Measurements from ENCODE around the gene FUOM. TPM values are rescaled to one million over a fixed set of nuclear protein-coding genes. Genes with fewer than 3 reads are reported as not detected.

The FUOM gene
- total and polyA plus RNA-seq, 12 donors: 2.0 to 17.0 (median 6.2) TPM

DNA sequence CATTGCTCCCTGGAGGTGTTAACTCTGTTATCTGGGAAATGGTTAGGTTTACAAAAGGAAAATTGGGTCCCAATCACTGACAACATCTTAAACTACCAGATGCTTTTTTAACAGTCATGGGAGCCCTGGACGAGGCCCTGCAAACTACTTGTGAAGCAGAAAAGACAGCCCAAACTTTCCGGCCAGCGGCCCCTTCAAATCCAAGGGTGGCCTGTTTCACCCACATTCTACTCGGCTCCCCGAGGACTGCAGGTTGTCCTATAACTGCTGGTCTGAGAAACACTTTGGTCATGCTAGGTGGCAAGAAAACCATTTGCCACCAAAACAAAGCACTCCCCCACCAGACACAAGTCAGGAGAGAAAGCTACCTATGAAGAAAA, 51.7 kb downstream of the FUOM start:
- no peak for ATAC-seq
- DNase-seq: no peak
- Histone ChIP-seq H3K4me3 (no peak overlapping the region), H3K27ac (peak overlapping the region in 2 of 10 donors; percentile 7 to 99), H3K27me3 (no peaks in the 10 kb centered on the region), H3K9me3 (no peaks in the 10 kb centered on the region), H3K36me3 (peaks cover 0 to 49% (median 7%) of the 10 kb centered on the region in 9 donors), H3K4me1 (peaks cover 0 to 48% (median 32%) of the 10 kb centered on the region in 9 donors)
- WGBS, 2 donors: 94 to 95% methylated on average over 5 of the region's 5 CpGs
- intact Hi-C loops (cut with DNase I): no loop called here
- TF ChIP-seq, protein P1, sequence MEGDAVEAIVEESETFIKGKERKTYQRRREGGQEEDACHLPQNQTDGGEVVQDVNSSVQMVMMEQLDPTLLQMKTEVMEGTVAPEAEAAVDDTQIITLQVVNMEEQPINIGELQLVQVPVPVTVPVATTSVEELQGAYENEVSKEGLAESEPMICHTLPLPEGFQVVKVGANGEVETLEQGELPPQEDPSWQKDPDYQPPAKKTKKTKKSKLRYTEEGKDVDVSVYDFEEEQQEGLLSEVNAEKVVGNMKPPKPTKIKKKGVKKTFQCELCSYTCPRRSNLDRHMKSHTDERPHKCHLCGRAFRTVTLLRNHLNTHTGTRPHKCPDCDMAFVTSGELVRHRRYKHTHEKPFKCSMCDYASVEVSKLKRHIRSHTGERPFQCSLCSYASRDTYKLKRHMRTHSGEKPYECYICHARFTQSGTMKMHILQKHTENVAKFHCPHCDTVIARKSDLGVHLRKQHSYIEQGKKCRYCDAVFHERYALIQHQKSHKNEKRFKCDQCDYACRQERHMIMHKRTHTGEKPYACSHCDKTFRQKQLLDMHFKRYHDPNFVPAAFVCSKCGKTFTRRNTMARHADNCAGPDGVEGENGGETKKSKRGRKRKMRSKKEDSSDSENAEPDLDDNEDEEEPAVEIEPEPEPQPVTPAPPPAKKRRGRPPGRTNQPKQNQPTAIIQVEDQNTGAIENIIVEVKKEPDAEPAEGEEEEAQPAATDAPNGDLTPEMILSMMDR (IDR thresholded peaks at IDR 0.05): no peak

Small RNA genes lying within 50 kb of the gene (microRNA-seq; reads per million reads assigned to microRNA genes)
- 0.51 to 0.60 reads per million in 2 donors for gene MIR3944

Other genes with a start within 250 kb of the FUOM start
- under 1 TPM in 8 of 10 donors, not detected in 2; 0.04 to 0.88 (median 0.20) TPM for gene KNDC1, start 197.8 kb downstream of the FUOM start, total RNA-seq
- under 1 TPM in 1 of 2 donors, not detected in 1; 0.07 TPM for gene KNDC1, start 197.8 kb downstream of the FUOM start, polyA plus RNA-seq
- not detected for gene UTF1, start 127.8 kb downstream of the FUOM start, total RNA-seq
- not detected for gene UTF1, start 127.8 kb downstream of the FUOM start, polyA plus RNA-seq
- gene VENTX, start 120.2 kb downstream of the FUOM start, total RNA-seq: 1 to 10 TPM in 1 of 10 donors, under 1 TPM in 8, not detected in 1; 0.19 to 1.5 (median 0.42) TPM
- 1 to 10 TPM in 1 of 2 donors, under 1 TPM in 1; 0.83 to 1.3 TPM for gene VENTX, start 120.2 kb downstream of the FUOM start, polyA plus RNA-seq
- 1 to 10 TPM; 1.1 to 6.5 (median 1.7) TPM for gene ADAM8, start 81.2 kb downstream of the FUOM start, total RNA-seq
- gene ADAM8, start 81.2 kb downstream of the FUOM start, polyA plus RNA-seq: 1 to 10 TPM in 1 of 2 donors, under 1 TPM in 1; 0.88 to 1.4 TPM
- 10 to 100 TPM; 31.5 to 48.3 (median 36.9) TPM for gene TUBGCP2, start 49.1 kb downstream of the FUOM start, total RNA-seq
- gene TUBGCP2, start 49.1 kb downstream of the FUOM start, polyA plus RNA-seq: 10 to 100 TPM; 37.5 to 77.6 TPM
- 10 to 100 TPM; 30.6 to 54.6 (median 43.5) TPM for gene ZNF511, start 49.1 kb downstream of the FUOM start, total RNA-seq
- gene ZNF511, start 49.1 kb downstream of the FUOM start, polyA plus RNA-seq: 100 to 1,000 TPM in 1 of 2 donors, 10 to 100 TPM in 1; 38.7 to 129 TPM
- gene CALY, start 21.1 kb downstream of the FUOM start, total RNA-seq: under 1 TPM in 1 of 10 donors, not detected in 9; 0.77 TPM
- gene CALY, start 21.1 kb downstream of the FUOM start, polyA plus RNA-seq: under 1 TPM in 1 of 2 donors, not detected in 1; 0.09 TPM
- gene PRAP1, start 10.6 kb downstream of the FUOM start, total RNA-seq: not detected
- not detected for gene PRAP1, start 10.6 kb downstream of the FUOM start, polyA plus RNA-seq
- gene ECHS1, start 15.3 kb upstream of the FUOM start, total RNA-seq: 100 to 1,000 TPM; 180 to 275 (median 225) TPM
- gene ECHS1, start 15.3 kb upstream of the FUOM start, polyA plus RNA-seq: 100 to 1,000 TPM; 117 to 124 TPM
- 1 to 10 TPM; 1.5 to 4.4 (median 2.5) TPM for gene PAOX, start 21.2 kb upstream of the FUOM start, total RNA-seq
- gene PAOX, start 21.2 kb upstream of the FUOM start, polyA plus RNA-seq: 1 to 10 TPM; 3.8 to 4.1 TPM
- gene MTG1, start 36.1 kb upstream of the FUOM start, total RNA-seq: 10 to 100 TPM; 17.4 to 28.0 (median 22.1) TPM
- gene MTG1, start 36.1 kb upstream of the FUOM start, polyA plus RNA-seq: 10 to 100 TPM; 34.2 to 36.2 TPM
- gene SPRN, start 66.6 kb upstream of the FUOM start, total RNA-seq: under 1 TPM in 1 of 10 donors, not detected in 9; 0.09 TPM
- under 1 TPM; 0.07 to 0.22 TPM for gene SPRN, start 66.6 kb upstream of the FUOM start, polyA plus RNA-seq
- 1 to 10 TPM in 1 of 10 donors, under 1 TPM in 9; 0.15 to 1.5 (median 0.58) TPM for gene SCART1, start 95.9 kb upstream of the FUOM start, total RNA-seq
- gene SCART1, start 95.9 kb upstream of the FUOM start, polyA plus RNA-seq: under 1 TPM; 0.17 to 0.66 TPM
- 1 to 10 TPM in 5 of 10 donors, under 1 TPM in 3, not detected in 2; 0.47 to 2.0 (median 1.2) TPM for gene CYP2E1, start 169.3 kb upstream of the FUOM start, total RNA-seq
- under 1 TPM; 0.49 to 0.80 TPM for gene CYP2E1, start 169.3 kb upstream of the FUOM start, polyA plus RNA-seq
- gene SYCE1, start 207.6 kb upstream of the FUOM start, total RNA-seq: 1 to 10 TPM in 1 of 10 donors, under 1 TPM in 5, not detected in 4; 0.16 to 1.9 (median 0.35) TPM
- under 1 TPM in 1 of 2 donors, not detected in 1; 0.44 TPM for gene SYCE1, start 207.6 kb upstream of the FUOM start, polyA plus RNA-seq

All from heart right ventricle (tissue), 16 donors.